ENCODE results near the gene TNFRSF25. TPM values are rescaled to one million over a fixed set of nuclear protein-coding genes. Genes with fewer than 3 reads are reported as not detected.
"Not testable (repeated sequence)": the region's sequence is repeated elsewhere in the genome, so short reads cannot be mapped to it uniquely, and the experiment has no call there.

The TNFRSF25 gene
- total RNA-seq, 1 donor from 2014 or later = 52.0 TPM

- ATAC-seq (no peak), DNase-seq (ENCODE audit: low spot score) (no peak)
- intact Hi-C loops (cut with DNase I) = no loop called here
These were observed 38.1 kb upstream of the TNFRSF25 start for GRCh38 chr1:6503884-6504602.

DNA sequence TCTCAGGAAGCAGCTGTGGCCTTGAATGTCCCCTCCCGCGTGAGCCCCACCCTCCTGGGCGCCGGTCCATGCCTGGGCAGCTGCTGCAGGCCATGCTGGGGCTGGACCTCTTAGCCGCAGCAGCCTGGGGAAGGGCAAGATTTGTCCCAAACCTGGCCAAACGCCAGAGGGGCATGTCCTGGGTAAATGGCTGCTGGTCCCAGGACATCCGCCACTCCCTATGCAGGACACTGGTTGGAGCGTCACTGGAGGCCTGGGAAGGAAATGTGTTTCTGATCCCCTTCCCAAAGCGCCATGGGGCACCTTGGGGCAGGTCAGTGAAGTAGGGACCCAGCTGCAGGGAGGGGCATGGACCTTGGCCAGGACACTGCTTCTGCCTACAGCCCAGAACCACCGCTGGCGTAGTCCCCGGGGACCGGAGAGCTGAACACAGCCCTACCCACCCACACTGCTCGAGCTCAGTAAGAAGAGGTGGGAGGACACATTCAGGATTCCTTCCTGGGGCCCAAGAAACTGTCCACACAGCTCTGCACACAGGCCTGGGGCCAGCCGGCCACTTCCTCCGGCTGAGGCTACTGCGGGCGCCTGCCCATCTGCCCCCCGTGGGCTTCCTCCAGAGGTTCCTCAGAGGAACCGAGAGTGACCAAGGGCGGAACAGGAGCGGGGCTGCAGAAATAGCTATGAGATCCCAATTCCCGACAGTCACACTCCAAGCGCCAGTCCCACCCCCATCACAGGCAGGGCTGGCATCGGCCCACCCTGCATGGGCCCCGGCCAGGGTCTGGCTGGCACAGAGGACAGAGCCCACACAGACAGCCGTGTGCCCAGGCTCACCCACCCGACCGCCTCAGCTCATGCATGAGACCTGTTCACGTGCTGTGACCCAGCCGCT lies 36.3 kb upstream of the TNFRSF25 start:
- DNase-seq (ENCODE audit: low spot score) (peak; percentile 83), ATAC-seq (peak; percentile 66)
- intact Hi-C loops (cut with DNase I) = no loop called here

GRCh38 chr1:6501279-6501813 lies 35.4 kb upstream of the TNFRSF25 start:
- intact Hi-C loops (cut with DNase I) = no loop called here
- ATAC-seq = no peak
- no peak for DNase-seq (ENCODE audit: low spot score)

GRCh38 chr1:6500544-6501278 lies 34.7 kb upstream of the TNFRSF25 start:
- DNase-seq (ENCODE audit: low spot score) = no peak
- intact Hi-C loops (cut with DNase I) = no loop called here
- peak; percentile 19 for ATAC-seq

GRCh38 chr1:6499296-6499695 lies 33.3 kb upstream of the TNFRSF25 start:
- intact Hi-C loops (cut with DNase I) = no loop called here
- DNase-seq (ENCODE audit: low spot score) (no peak), ATAC-seq (no peak)

DNA sequence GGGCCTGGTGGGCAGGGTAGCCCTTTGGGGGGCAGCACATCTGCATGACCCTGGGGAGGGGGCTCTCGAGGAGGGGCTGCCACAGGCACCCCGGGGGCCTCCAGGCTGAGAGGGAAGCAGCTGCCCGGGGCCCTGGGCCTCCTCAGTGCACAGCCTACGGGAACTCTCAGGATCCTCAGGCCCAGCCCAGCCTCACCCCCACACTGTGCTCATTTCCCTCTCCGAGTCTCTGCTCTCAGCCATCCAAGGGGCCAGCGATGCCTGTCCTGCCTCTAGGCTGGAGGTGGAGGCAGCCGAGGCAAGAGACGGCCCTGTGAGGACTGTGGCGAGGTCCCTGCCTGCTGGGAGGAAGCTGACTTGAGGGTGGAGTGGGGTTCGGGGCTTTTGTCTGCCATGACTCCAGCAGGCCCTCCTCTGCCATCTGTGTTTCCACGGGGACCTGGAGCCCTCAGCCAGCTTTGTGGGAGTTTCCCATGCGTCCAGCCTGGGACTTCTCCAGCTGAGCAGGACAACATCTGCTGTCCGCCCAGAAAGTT lies 32.7 kb upstream of the TNFRSF25 start:
- ATAC-seq = no peak
- no peak for DNase-seq (ENCODE audit: low spot score)
- intact Hi-C loops (cut with DNase I) = no loop called here

- DNase-seq (ENCODE audit: low spot score) (no peak), ATAC-seq (no peak)
- intact Hi-C loops (cut with DNase I) = no loop called here
These were observed 32.0 kb upstream of the TNFRSF25 start for GRCh38 chr1:6497867-6498575.

DNA sequence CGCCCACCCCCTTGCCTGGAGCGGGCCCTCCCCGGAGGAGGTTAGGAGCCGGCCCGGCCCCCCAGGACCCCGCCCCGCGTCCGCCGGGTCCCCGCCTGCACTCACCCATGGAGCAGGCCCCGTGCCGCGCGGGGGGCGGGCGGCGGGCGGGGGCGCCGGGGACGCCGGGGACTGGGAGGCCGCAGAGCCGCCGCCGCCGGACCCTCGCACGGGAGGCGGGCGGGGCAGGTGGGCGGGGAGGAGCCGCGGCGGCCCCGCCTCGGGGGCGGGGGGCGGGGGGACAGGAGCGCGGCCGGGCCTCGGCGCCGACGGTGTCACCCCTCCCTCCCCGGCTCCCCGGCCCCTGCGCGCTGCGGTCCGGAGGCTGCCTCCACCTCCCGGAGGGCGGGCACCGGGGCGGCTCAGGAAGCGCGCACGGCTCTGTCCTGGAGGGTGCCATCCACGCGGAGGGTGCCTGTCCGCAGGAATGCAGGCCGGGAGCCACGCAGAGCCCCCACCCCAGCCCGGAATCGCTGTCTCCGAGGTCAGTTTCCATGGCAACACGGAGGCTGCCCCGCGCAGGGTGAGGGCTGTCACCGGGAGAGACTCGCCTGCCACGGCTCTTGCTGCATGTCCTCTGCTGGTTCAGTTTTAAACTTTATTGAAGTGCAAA lies 31.4 kb upstream of the TNFRSF25 start:
- DNase-seq (ENCODE audit: low spot score) (no peak), ATAC-seq (peak; percentile 33)
- intact Hi-C loops (cut with DNase I) = no loop called here

GRCh38 chr1:6496890-6497214 lies 30.9 kb upstream of the TNFRSF25 start:
- intact Hi-C loops (cut with DNase I) = no loop called here
- ATAC-seq (no peak), DNase-seq (ENCODE audit: low spot score) (no peak)

- no peak for DNase-seq (ENCODE audit: low spot score)
- intact Hi-C loops (cut with DNase I) = no loop called here
- no peak for ATAC-seq
These were observed 30.4 kb upstream of the TNFRSF25 start for GRCh38 chr1:6496365-6496721.

DNA sequence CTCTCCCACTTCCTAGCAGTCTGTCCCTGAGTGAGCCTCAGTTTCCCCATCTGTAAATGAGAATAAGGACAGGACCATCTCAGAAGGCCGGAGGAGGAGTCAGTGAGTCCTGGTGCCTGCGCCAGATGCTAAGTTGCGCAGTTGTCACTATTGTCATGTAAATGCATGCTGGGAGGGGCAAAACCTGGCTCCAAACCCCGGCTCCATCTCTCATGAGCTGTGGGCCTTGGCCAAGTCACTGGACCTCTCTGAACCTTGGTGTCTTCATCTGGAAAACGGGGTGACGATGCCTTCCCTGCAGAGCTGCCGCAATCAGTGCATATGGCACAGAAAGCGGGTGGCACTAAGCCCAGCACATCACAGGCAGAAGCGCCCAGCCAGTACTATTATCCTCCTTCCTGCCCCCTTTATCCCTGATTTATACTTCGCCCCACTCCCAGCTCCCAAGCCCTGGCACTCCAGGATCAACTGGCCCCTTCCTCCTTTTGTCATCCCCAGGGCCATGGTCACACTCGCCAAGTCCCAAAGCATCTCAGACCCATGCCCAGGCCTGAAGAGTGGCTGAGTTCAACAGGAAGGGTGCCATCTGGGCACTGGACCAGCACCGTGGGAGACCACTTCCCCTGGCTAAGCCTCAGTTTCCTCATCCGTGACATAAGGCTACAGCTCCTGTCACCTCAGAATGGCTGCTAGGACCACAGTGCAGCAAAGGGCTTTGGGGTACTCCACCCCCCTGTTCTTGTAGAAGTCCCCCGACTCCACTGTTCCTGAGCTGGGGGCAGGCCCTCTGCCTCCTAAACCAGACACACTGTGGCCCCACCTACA lies 29.8 kb upstream of the TNFRSF25 start:
- no peak for ATAC-seq
- DNase-seq (ENCODE audit: low spot score) = no peak
- intact Hi-C loops (cut with DNase I) = no loop called here

DNA sequence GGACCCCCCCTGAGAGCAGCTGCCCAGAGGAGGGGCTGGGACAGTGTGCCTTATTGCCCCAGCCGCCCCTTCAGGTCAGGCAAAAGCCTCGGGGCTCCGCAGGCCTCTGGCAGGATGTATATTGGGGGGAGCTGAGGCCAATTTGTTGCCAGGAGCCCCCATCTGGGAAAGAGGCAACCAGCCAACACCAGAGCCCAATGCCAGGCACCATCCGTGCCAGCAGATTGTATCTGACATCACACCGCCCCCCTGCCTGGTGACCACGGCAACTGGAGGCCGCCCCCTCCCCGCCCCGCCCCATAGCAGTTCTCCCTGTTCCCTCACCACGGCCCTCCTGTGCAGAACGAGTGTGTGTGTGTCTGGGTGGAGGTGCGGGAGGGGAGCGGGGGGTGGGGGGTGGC lies 29.1 kb upstream of the TNFRSF25 start:
- no peak for DNase-seq (ENCODE audit: low spot score)
- no peak for ATAC-seq
- intact Hi-C loops (cut with DNase I) = no loop called here

- DNase-seq (ENCODE audit: low spot score) = no peak
- no peak for ATAC-seq
- intact Hi-C loops (cut with DNase I) = no loop called here
These were observed 28.7 kb upstream of the TNFRSF25 start for GRCh38 chr1:6494627-6495026.

DNA sequence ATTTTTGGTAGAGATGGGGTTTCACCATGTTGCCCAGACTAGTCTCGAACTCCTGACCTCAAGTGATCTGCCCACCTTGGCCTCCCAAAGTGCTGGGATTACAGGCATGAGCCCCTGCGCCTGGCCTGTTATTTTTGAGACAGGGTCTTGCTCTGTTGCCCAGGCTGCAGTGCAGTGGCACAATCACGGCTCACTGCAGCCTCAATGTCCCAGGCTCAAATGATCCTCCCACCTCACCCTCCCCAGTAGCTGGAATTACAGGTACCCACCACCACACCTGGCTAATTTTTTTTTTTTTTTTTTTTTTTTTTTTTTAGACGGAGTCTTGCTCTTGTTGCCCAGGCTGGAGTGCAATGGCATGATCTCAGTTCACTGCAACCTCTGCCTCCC lies 27.9 kb upstream of the TNFRSF25 start:
- DNase-seq (ENCODE audit: low spot score); intact Hi-C loops (cut with DNase I); ATAC-seq: not testable (repeated sequence)

GRCh38 chr1:6491966-6492365 lies 26.0 kb upstream of the TNFRSF25 start:
- ATAC-seq (no peak), DNase-seq (ENCODE audit: low spot score) (no peak)
- intact Hi-C loops (cut with DNase I) = no loop called here

GRCh38 chr1:6491480-6491962 lies 25.5 kb upstream of the TNFRSF25 start, which contains the start of gene PLEKHG5:
Gene PLEKHG5, minus strand, starts transcription at chr1:6491667. Its CDS starts 14,096 bp downstream, at chr1:6477571.
- ATAC-seq (no peak), DNase-seq (ENCODE audit: low spot score) (no peak)
- intact Hi-C loops (cut with DNase I) = no loop called here

GRCh38 chr1:6491081-6491449 lies 25.1 kb upstream of the TNFRSF25 start:
- no peak for ATAC-seq
- intact Hi-C loops (cut with DNase I) = no loop called here
- DNase-seq (ENCODE audit: low spot score) = no peak

Measured in sciatic nerve (tissue), 2 donors.